IPS-18c (cell line): Measurements from ENCODE around the gene EPB41.
A peak's percentile ranks its signal among the peaks of the same experiment; 100 is the strongest.
"Not testable (repeated sequence)": the region's sequence is repeated elsewhere in the genome, so short reads cannot be mapped to it uniquely, and the experiment has no call there.

Experiments
- H3K4me3 ChIP-seq: 2 replicates; pipeline ENCODE4 v1.7.0; 2013; ENCODE audit warnings: low read depth, mild to moderate bottlenecking, low read length, moderate library complexity; ENCODE audit not compliant: insufficient read depth
- H3K9me3 ChIP-seq: one replicate; pipeline ENCODE4 v1.6.1; 2013; ENCODE audit warnings: mild to moderate bottlenecking, low read length, moderate library complexity; ENCODE audit not compliant: control insufficient read depth, insufficient read depth

EPB41 gene

GRCh38 chr1:29099286-29099685 lies 184.9 kb downstream of the EPB41 start:
- Histone ChIP-seq H3K4me3 (no peak overlapping the region), H3K9me3 (no peaks in the 10 kb centered on the region)

- Histone ChIP-seq H3K9me3 (no peaks in the 10 kb centered on the region), H3K4me3 (no peak overlapping the region)
These were observed 186.1 kb downstream of the EPB41 start for GRCh38 chr1:29100487-29100886.

- Histone ChIP-seq H3K4me3 (no peak overlapping the region), H3K9me3 (no peaks in the 10 kb centered on the region)
These were observed 191.5 kb downstream of the EPB41 start for GRCh38 chr1:29105822-29106221.

- H3K9me3 ChIP-seq, H3K4me3 ChIP-seq: not testable (repeated sequence)
These were observed 193.7 kb downstream of the EPB41 start for GRCh38 chr1:29108041-29108440.

- H3K4me3 ChIP-seq, result no peak overlapping the region
- no peaks in the 10 kb centered on the region for H3K9me3 ChIP-seq
These were observed 198.5 kb downstream of the EPB41 start for GRCh38 chr1:29112705-29113412.

- Histone ChIP-seq H3K4me3 (no peak overlapping the region), H3K9me3 (no peaks in the 10 kb centered on the region)
These were observed 199.2 kb downstream of the EPB41 start for GRCh38 chr1:29113413-29114117.

- no peaks in the 10 kb centered on the region for H3K9me3 ChIP-seq
- no peak overlapping the region for H3K4me3 ChIP-seq
These were observed 200.3 kb downstream of the EPB41 start for GRCh38 chr1:29114654-29115053.

- no peaks in the 10 kb centered on the region for H3K9me3 ChIP-seq
These were observed 203.0 kb downstream of the EPB41 start for GRCh38 chr1:29117381-29117780.

GRCh38 chr1:29119121-29119929 lies 205.0 kb downstream of the EPB41 start:
- Histone ChIP-seq H3K4me3 (no peak overlapping the region), H3K9me3 (peaks cover 7% of the 10 kb centered on the region)

More at GRCh38 chr1:29117381-29117780, 203.0 kb downstream of the EPB41 start:
- no peak overlapping the region for H3K4me3 ChIP-seq

GRCh38 chr1:29120367-29120766 lies 206.0 kb downstream of the EPB41 start:
- Histone ChIP-seq H3K4me3 (no peak overlapping the region; the same call in 1 of the 2 replicates), H3K9me3 (peaks cover 7% of the 10 kb centered on the region)

- H3K4me3 ChIP-seq, result peak overlapping the region; percentile 57
- peaks cover 9% of the 10 kb centered on the region for H3K9me3 ChIP-seq
These were observed 206.6 kb downstream of the EPB41 start for GRCh38 chr1:29120947-29121485.

GRCh38 chr1:29121516-29121935 lies 207.2 kb downstream of the EPB41 start:
- peak overlapping the region; percentile 74 for H3K4me3 ChIP-seq
- peaks cover 10% of the 10 kb centered on the region for H3K9me3 ChIP-seq

- peak overlapping the region; percentile 74 for H3K4me3 ChIP-seq
- peaks cover 10% of the 10 kb centered on the region for H3K9me3 ChIP-seq
These were observed 207.7 kb downstream of the EPB41 start for GRCh38 chr1:29121936-29122681.

- H3K9me3 ChIP-seq, result peaks cover 10% of the 10 kb centered on the region
- peak overlapping the region; percentile 74 for H3K4me3 ChIP-seq
These were observed 208.3 kb downstream of the EPB41 start for GRCh38 chr1:29122682-29123052.

- Histone ChIP-seq H3K4me3 (peak overlapping the region; percentile 74), H3K9me3 (peaks cover 10% of the 10 kb centered on the region)
These were observed 208.9 kb downstream of the EPB41 start for GRCh38 chr1:29123053-29123886.

- Histone ChIP-seq H3K4me3 (peak within 1 kb of the TSS; percentile 74), H3K9me3 (peaks cover 10% of the 10 kb centered on the region)
These were observed 209.6 kb downstream of the EPB41 start, which contains the start of gene TMEM200B for GRCh38 chr1:29123887-29124365. TSS of gene TMEM200B (minus strand) at chr1:29123903. CDS start at chr1:29121828, 2,075 bp downstream.
